ENCODE results near the gene CNBD2. TPM values are rescaled to one million over a fixed set of nuclear protein-coding genes. Genes with fewer than 3 reads are reported as not detected.
"Not testable (repeated sequence)": the region's sequence is repeated elsewhere in the genome, so short reads cannot be mapped to it uniquely, and the experiment has no call there.

Gene CNBD2
- total and polyA plus RNA-seq, 3 experiments from 2014 or later = 3.7 to 9.5 (median 5.4) TPM

GRCh38 chr20:35954907-35955251 lies 13.5 kb upstream of the CNBD2 start:
- Mint-ChIP-seq H3K36me3 (peaks cover 0 to 14% (median 0%) of the 10 kb centered on the region in 3 donors), H3K27me3 (peaks cover 0 to 3% of the 10 kb centered on the region in 2 donors), H3K4me1 (peaks cover 15 to 37% (median 26%) of the 10 kb centered on the region in 3 donors), H3K4me3 (peak overlapping the region; percentile 97 to 100 (median 99)), H3K9me3 (no peaks in the 10 kb centered on the region), H3K27ac (peak overlapping the region; percentile 94 to 100 (median 100))
- no peaks in the 10 kb centered on the region for H3K27me3 ChIP-seq (ENCODE audit: insufficient read depth, low read length, poor library complexity, severe bottlenecking)
- DNase-seq = peak in 3 of 5 donors; percentile 15 to 75 (median 67)
- peak overlapping the region; percentile 83 for H3K4me3 ChIP-seq (ENCODE audit: low read length)
- CTCF ChIA-PET = interaction anchor here (0.6 to 2.5 kb wide), 28 partner anchors 7 to 1439 kb away, joined by 3 to 18 read pairs (median 4); partner anchors contain the start of genes CNBD2, DYNLRB1, ERGIC3 and PHF20
- H3K27ac ChIP-seq (ENCODE audit: low read depth, low read length) = peak overlapping the region; percentile 97
- H3K9me3 ChIP-seq (ENCODE audit: low read length) = no peaks in the 10 kb centered on the region
- POLR2A ChIA-PET = interaction anchor here (0.6 to 2.7 kb wide), 15 partner anchors 8 to 1843 kb away, joined by 3 to 40 read pairs (median 6); partner anchors contain the start of genes CPNE1, EIF2S2, ERGIC3 and ITCH
- H3K36me3 ChIP-seq (ENCODE audit: insufficient read depth, low read length) = no peaks in the 10 kb centered on the region
- peaks cover 27% of the 10 kb centered on the region for H3K4me1 ChIP-seq (ENCODE audit: insufficient read depth, low read length)

DNA sequence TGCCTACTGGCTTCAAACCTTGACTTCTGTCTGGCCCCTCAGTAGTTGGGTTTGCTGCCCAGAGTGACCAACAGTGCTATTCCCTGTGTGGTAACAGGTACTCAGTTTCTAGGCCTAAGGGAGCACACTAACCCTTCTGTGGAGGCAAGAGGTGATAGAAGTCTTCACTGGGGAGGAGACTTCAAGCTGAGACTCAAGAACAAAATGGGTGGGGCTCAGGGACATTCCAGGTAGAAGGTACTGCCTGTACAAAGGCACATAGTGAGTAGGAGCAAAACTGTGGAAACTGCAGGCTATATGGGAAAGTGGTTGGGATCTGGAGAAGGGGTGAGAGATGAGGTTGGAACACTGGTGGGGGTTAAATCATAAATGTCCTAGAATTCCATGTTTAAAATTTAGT lies 11.8 kb upstream of the CNBD2 start:
- H3K4me3 ChIP-seq (ENCODE audit: low read length) = no peak overlapping the region
- peak overlapping the region in 3 of 8 donors; percentile 42 to 51 (median 48) for H3K27ac Mint-ChIP-seq
- CTCF ChIA-PET = no interaction called here
- peaks cover 27% of the 10 kb centered on the region for H3K4me1 ChIP-seq (ENCODE audit: insufficient read depth, low read length)
- peaks cover 0 to 14% (median 0%) of the 10 kb centered on the region in 3 donors for H3K36me3 Mint-ChIP-seq
- H3K27me3 Mint-ChIP-seq = peaks cover 0 to 3% of the 10 kb centered on the region in 2 donors
- POLR2A ChIA-PET = no interaction called here
- peak overlapping the region in 4 of 7 donors; percentile 28 to 43 (median 35) for H3K4me3 Mint-ChIP-seq
- H3K9me3 Mint-ChIP-seq = no peaks in the 10 kb centered on the region
- no peak overlapping the region for H3K27ac ChIP-seq (ENCODE audit: low read depth, low read length)
- H3K36me3 ChIP-seq (ENCODE audit: insufficient read depth, low read length) = no peaks in the 10 kb centered on the region
- peaks cover 15 to 36% (median 26%) of the 10 kb centered on the region in 3 donors for H3K4me1 Mint-ChIP-seq
- DNase-seq = no peak
- H3K27me3 ChIP-seq (ENCODE audit: insufficient read depth, low read length, poor library complexity, severe bottlenecking) = no peaks in the 10 kb centered on the region
- H3K9me3 ChIP-seq (ENCODE audit: low read length) = no peaks in the 10 kb centered on the region

GRCh38 chr20:35959291-35959690 lies 9.1 kb upstream of the CNBD2 start:
- peaks cover 8 to 18% (median 10%) of the 10 kb centered on the region in 3 donors for H3K4me1 Mint-ChIP-seq
- H3K27me3 Mint-ChIP-seq; H3K9me3 Mint-ChIP-seq; H3K36me3 Mint-ChIP-seq; H3K9me3 ChIP-seq (ENCODE audit: low read length); H3K36me3 ChIP-seq (ENCODE audit: insufficient read depth, low read length); POLR2A ChIA-PET; H3K4me3 ChIP-seq (ENCODE audit: low read length); DNase-seq; H3K27ac ChIP-seq (ENCODE audit: low read depth, low read length); H3K4me3 Mint-ChIP-seq; H3K27me3 ChIP-seq (ENCODE audit: insufficient read depth, low read length, poor library complexity, severe bottlenecking); H3K27ac Mint-ChIP-seq; H3K4me1 ChIP-seq (ENCODE audit: insufficient read depth, low read length): not testable (repeated sequence)
- CTCF ChIA-PET = interaction anchor here (1.4 kb wide), 1 partner anchor 13 kb away, joined by 3 read pairs; no protein-coding TSS in a partner anchor

DNA sequence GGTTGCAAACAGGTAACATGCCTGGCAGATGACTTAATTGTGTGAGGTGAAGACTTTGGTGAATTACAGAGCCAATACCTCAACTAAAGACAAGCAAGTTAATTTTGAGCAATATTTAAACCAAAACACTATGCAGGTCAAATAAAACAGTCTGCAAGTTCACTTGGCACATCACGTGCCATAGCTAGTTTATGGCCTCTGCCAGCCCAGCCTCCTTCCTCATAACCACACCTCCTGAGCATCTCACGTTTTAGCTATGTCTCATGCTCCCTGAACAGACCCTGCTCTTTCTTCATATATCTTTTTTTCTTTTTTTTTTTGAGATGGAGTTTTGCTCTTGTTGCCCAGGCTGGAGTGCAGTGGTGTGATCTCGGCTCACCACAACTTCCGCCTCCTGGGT lies 4.5 kb upstream of the CNBD2 start:
- H3K27ac Mint-ChIP-seq = no peak overlapping the region
- H3K4me1 ChIP-seq (ENCODE audit: insufficient read depth, low read length) = no peaks in the 10 kb centered on the region
- no peaks in the 10 kb centered on the region for H3K9me3 ChIP-seq (ENCODE audit: low read length)
- no peak for DNase-seq
- H3K4me1 Mint-ChIP-seq = no peaks in the 10 kb centered on the region
- H3K9me3 Mint-ChIP-seq = no peaks in the 10 kb centered on the region
- H3K27me3 ChIP-seq (ENCODE audit: insufficient read depth, low read length, poor library complexity, severe bottlenecking) = no peaks in the 10 kb centered on the region
- H3K27me3 Mint-ChIP-seq = no peaks in the 10 kb centered on the region
- ChIA-PET POLR2A (no interaction called here), CTCF (interaction anchor here (3.1 kb wide), 1 partner anchor 9 kb away, joined by 13 read pairs; the partner anchor contains the start of gene SCAND1)
- no peak overlapping the region for H3K27ac ChIP-seq (ENCODE audit: low read depth, low read length)
- no peaks in the 10 kb centered on the region for H3K36me3 ChIP-seq (ENCODE audit: insufficient read depth, low read length)
- H3K36me3 Mint-ChIP-seq = no peaks in the 10 kb centered on the region
- no peak overlapping the region for H3K4me3 Mint-ChIP-seq
- no peak overlapping the region for H3K4me3 ChIP-seq (ENCODE audit: low read length)

DNA sequence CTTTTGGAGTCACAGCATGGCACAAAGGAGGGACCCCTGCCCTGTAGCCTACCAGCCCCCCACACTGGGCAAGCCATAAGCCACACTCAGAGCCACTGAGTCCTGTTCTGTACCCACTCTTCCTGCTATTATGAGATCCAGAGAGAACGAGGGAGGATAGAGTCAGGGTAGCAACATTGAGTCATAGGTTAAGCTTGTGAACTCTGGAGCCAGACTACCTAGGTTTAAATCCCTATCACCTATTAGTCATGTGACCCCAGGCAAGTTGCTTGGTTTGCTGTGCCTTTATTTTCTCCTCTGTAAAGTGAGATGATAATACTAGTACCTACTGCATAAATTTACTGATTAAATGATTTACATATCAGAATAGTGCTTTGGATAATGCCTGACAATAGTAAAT lies 540 bp downstream of the CNBD2 start:
- Mint-ChIP-seq H3K27me3 (no peaks in the 10 kb centered on the region), H3K27ac (no peak overlapping the region), H3K36me3 (no peaks in the 10 kb centered on the region), H3K4me1 (no peaks in the 10 kb centered on the region), H3K4me3 (no peak overlapping the region), H3K9me3 (no peaks in the 10 kb centered on the region)
- no peak overlapping the region for H3K27ac ChIP-seq (ENCODE audit: low read depth, low read length)
- POLR2A ChIA-PET = no interaction called here
- CTCF ChIA-PET = interaction anchor here (1.1 kb wide), 1 partner anchor 15 kb away, joined by 3 read pairs; the partner anchor contains the start of gene SCAND1
- no peaks in the 10 kb centered on the region for H3K27me3 ChIP-seq (ENCODE audit: insufficient read depth, low read length, poor library complexity, severe bottlenecking)
- no peaks in the 10 kb centered on the region for H3K4me1 ChIP-seq (ENCODE audit: insufficient read depth, low read length)
- no peaks in the 10 kb centered on the region for H3K9me3 ChIP-seq (ENCODE audit: low read length)
- no peaks in the 10 kb centered on the region for H3K36me3 ChIP-seq (ENCODE audit: insufficient read depth, low read length)
- no peak overlapping the region for H3K4me3 ChIP-seq (ENCODE audit: low read length)
- no peak for DNase-seq

DNA sequence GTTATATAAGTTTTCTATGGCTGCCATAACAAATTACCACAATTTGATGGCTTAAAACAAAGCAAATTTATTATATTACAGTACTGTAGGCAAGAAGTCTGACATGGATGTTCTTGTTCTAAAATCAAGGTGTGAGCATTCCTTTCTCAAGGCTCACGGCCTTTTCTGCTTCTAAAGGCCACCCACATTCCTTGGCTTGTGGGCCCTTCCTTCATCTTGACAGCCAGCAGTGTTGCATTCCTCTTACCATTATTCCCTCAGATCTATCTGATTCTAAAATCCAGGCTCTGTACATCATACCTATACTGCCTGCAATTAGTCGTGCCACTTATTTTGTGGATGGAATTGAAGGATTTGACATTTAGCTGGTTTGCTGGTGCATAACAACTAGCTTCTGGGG lies 3.6 kb downstream of the CNBD2 start:
- peaks cover 1 to 3% of the 10 kb centered on the region in 2 donors for H3K27me3 Mint-ChIP-seq
- no peaks in the 10 kb centered on the region for H3K4me1 Mint-ChIP-seq
- ChIA-PET POLR2A (no interaction called here), CTCF (interaction anchor here (1.6 kb wide), 1 partner anchor 12 kb away, joined by 3 read pairs; no protein-coding TSS in a partner anchor)
- no peaks in the 10 kb centered on the region for H3K36me3 Mint-ChIP-seq
- no peak overlapping the region for H3K4me3 Mint-ChIP-seq
- H3K4me3 ChIP-seq (ENCODE audit: low read length) = no peak overlapping the region
- no peak overlapping the region for H3K27ac Mint-ChIP-seq
- no peaks in the 10 kb centered on the region for H3K9me3 Mint-ChIP-seq
- no peaks in the 10 kb centered on the region for H3K9me3 ChIP-seq (ENCODE audit: low read length)
- H3K27me3 ChIP-seq (ENCODE audit: insufficient read depth, low read length, poor library complexity, severe bottlenecking) = no peaks in the 10 kb centered on the region
- no peaks in the 10 kb centered on the region for H3K36me3 ChIP-seq (ENCODE audit: insufficient read depth, low read length)
- H3K4me1 ChIP-seq (ENCODE audit: insufficient read depth, low read length) = no peaks in the 10 kb centered on the region
- H3K27ac ChIP-seq (ENCODE audit: low read depth, low read length) = no peak overlapping the region
- no peak for DNase-seq

- POLR2A ChIA-PET = no interaction called here
These were observed 4.1 kb downstream of the CNBD2 start for GRCh38 chr20:35972462-35972861.

GRCh38 chr20:35974256-35974655 lies 5.9 kb downstream of the CNBD2 start:
- Histone ChIP-seq H3K36me3 (ENCODE audit: insufficient read depth, low read length) (no peaks in the 10 kb centered on the region), H3K4me3 (ENCODE audit: low read length) (no peak overlapping the region), H3K9me3 (ENCODE audit: low read length) (no peaks in the 10 kb centered on the region), H3K27ac (ENCODE audit: low read depth, low read length) (no peak overlapping the region), H3K4me1 (ENCODE audit: insufficient read depth, low read length) (no peaks in the 10 kb centered on the region), H3K27me3 (ENCODE audit: insufficient read depth, low read length, poor library complexity, severe bottlenecking) (no peaks in the 10 kb centered on the region)
- no peaks in the 10 kb centered on the region for H3K9me3 Mint-ChIP-seq
- POLR2A ChIA-PET = no interaction called here
- no peaks in the 10 kb centered on the region for H3K4me1 Mint-ChIP-seq
- DNase-seq = no peak
- CTCF ChIA-PET = interaction anchor here (1.3 kb wide), 1 partner anchor 18 kb away, joined by 4 read pairs; no protein-coding TSS in a partner anchor
- H3K4me3 Mint-ChIP-seq = no peak overlapping the region
- no peak overlapping the region for H3K27ac Mint-ChIP-seq
- H3K27me3 Mint-ChIP-seq = peaks cover 3% of the 10 kb centered on the region in 2 donors
- H3K36me3 Mint-ChIP-seq = no peaks in the 10 kb centered on the region

More at GRCh38 chr20:35972462-35972861, 4.1 kb downstream of the CNBD2 start:
- H3K27ac Mint-ChIP-seq = peak overlapping the region in 1 of 8 donors; percentile 8
- no peak for DNase-seq
- H3K9me3 ChIP-seq (ENCODE audit: low read length) = no peaks in the 10 kb centered on the region
- no peaks in the 10 kb centered on the region for H3K27me3 ChIP-seq (ENCODE audit: insufficient read depth, low read length, poor library complexity, severe bottlenecking)
- H3K4me3 ChIP-seq (ENCODE audit: low read length) = no peak overlapping the region
- no peaks in the 10 kb centered on the region for H3K4me1 ChIP-seq (ENCODE audit: insufficient read depth, low read length)
- H3K4me1 Mint-ChIP-seq = no peaks in the 10 kb centered on the region
- no peaks in the 10 kb centered on the region for H3K36me3 Mint-ChIP-seq
- no peak overlapping the region for H3K4me3 Mint-ChIP-seq
- H3K27me3 Mint-ChIP-seq = peaks cover 3% of the 10 kb centered on the region in 2 donors
- H3K27ac ChIP-seq (ENCODE audit: low read depth, low read length) = no peak overlapping the region
- CTCF ChIA-PET = interaction anchor here (1.6 kb wide), 1 partner anchor 12 kb away, joined by 3 read pairs; no protein-coding TSS in a partner anchor
- no peaks in the 10 kb centered on the region for H3K9me3 Mint-ChIP-seq
- no peaks in the 10 kb centered on the region for H3K36me3 ChIP-seq (ENCODE audit: insufficient read depth, low read length)

All from CD8-positive, alpha-beta memory T cell (primary cell).